Mesenchymal stem cell (in vitro differentiated cells and primary cell): Measurements from ENCODE around the gene CPNE4.

Source experiments
- DNase-seq: peaks from one replicate; pipeline ENCODE4 v3.0.0-alpha.2; 2013
- H2AFZ ChIP-seq: one replicate; pipeline ENCODE4 v1.6.1; 2013; ENCODE audit warnings: low read depth, mild to moderate bottlenecking, control low read depth, inconsistent platforms, low read length, moderate library complexity
- H2AK5ac ChIP-seq: 2 replicates; pipeline ENCODE4 v1.6.1; 2013; ENCODE audit warnings: low read length, moderate library complexity, mild to moderate bottlenecking, inconsistent platforms; ENCODE audit not compliant: severe bottlenecking
- H2BK120ac ChIP-seq: one replicate; pipeline ENCODE4 v1.6.1; 2013; ENCODE audit warnings: low read depth, mild to moderate bottlenecking, inconsistent platforms, low read length, moderate library complexity
- H2BK12ac ChIP-seq, 2 experiments: one replicate each; pipeline ENCODE4 v1.6.1; 2013; ENCODE audit warnings: inconsistent platforms in 2 of 2, low read length in 2 of 2, mild to moderate bottlenecking in 2 of 2, moderate library complexity in 2 of 2, control low read depth in 1 of 2
- H2BK15ac ChIP-seq: one replicate; pipeline ENCODE4 v1.6.1; 2013; ENCODE audit warnings: mild to moderate bottlenecking, low read depth, inconsistent platforms; ENCODE audit not compliant: poor library complexity, severe bottlenecking
- H2BK5ac ChIP-seq: 2 replicates; pipeline ENCODE4 v1.6.1; 2013; ENCODE audit warnings: low read depth, mild to moderate bottlenecking, low read length, control low read depth, inconsistent platforms; ENCODE audit not compliant: poor library complexity, severe bottlenecking
- H3K14ac ChIP-seq, 2 experiments: one replicate each; pipeline ENCODE4 v1.6.1; 2013; ENCODE audit warnings: inconsistent platforms in 2 of 2, low read length in 2 of 2, control low read depth in 1 of 2, mild to moderate bottlenecking in 1 of 2, moderate library complexity in 1 of 2
- H3K18ac ChIP-seq, 2 experiments: one replicate each; pipeline ENCODE4 v1.6.1; 2013; ENCODE audit warnings: inconsistent platforms in 2 of 2, low read length in 2 of 2, control low read depth in 1 of 2, low read depth in 1 of 2, mild to moderate bottlenecking in 1 of 2
- H3K23ac ChIP-seq, 2 experiments: one replicate each; pipeline ENCODE4 v1.6.1; 2013; ENCODE audit warnings: inconsistent platforms in 2 of 2, low read length in 2 of 2, mild to moderate bottlenecking in 2 of 2, moderate library complexity in 2 of 2, control low read depth in 1 of 2
- H3K27ac ChIP-seq: 2 replicates; pipeline ENCODE4 v1.5.1; 2013; ENCODE audit warnings: mild to moderate bottlenecking, moderate library complexity, low read length, control low read depth, inconsistent platforms; ENCODE audit not compliant: poor library complexity, severe bottlenecking
- H3K27me3 ChIP-seq, 2 experiments: 2 replicates each; pipeline versions ENCODE4 v1.6.1 to v1.7.0; 2013; ENCODE audit warnings: low read length in 2 of 2, mild to moderate bottlenecking in 2 of 2, moderate library complexity in 2 of 2, control low read depth in 1 of 2, inconsistent platforms in 1 of 2; ENCODE audit not compliant: control insufficient read depth in 1 of 2, insufficient read depth in 1 of 2
- H3K36me3 ChIP-seq, 2 experiments: 2 replicates each; pipeline versions ENCODE4 v1.6.1 to v1.7.0; 2013; ENCODE audit warnings: low read length in 2 of 2, control low read depth in 1 of 2, inconsistent platforms in 1 of 2, low read depth in 1 of 2, mild to moderate bottlenecking in 1 of 2; ENCODE audit not compliant: insufficient read depth in 2 of 2, control insufficient read depth in 1 of 2
- H3K4ac ChIP-seq, 2 experiments: one replicate each; pipeline ENCODE4 v1.6.1; 2013; ENCODE audit warnings: inconsistent platforms in 2 of 2, low read length in 2 of 2, mild to moderate bottlenecking in 2 of 2, moderate library complexity in 2 of 2, control low read depth in 1 of 2, low read depth in 1 of 2
- H3K4me1 ChIP-seq: 2 replicates; pipeline ENCODE4 v1.6.1; 2013; ENCODE audit warnings: low read depth, low read length, control low read depth; ENCODE audit not compliant: control insufficient read depth, insufficient read depth
- H3K4me2 ChIP-seq: 2 replicates; pipeline ENCODE4 v1.6.1; 2013; ENCODE audit warnings: low read length, mild to moderate bottlenecking, inconsistent platforms; ENCODE audit not compliant: poor library complexity, severe bottlenecking
- H3K4me3 ChIP-seq, 2 experiments: 2 replicates each; pipeline versions ENCODE4 v1.5.1 to v1.7.0; 2013; ENCODE audit warnings: low read length in 2 of 2, mild to moderate bottlenecking in 2 of 2, control low read depth in 1 of 2, low read depth in 1 of 2; ENCODE audit not compliant: insufficient read depth in 1 of 2
- H3K79me1 ChIP-seq: replicated peaks from 2 replicates; pipeline ENCODE4 v1.6.1; 2013; ENCODE audit warnings: mild to moderate bottlenecking, control low read depth, low read length, inconsistent platforms; ENCODE audit not compliant: poor library complexity, severe bottlenecking
- H3K9ac ChIP-seq: 2 replicates; pipeline ENCODE4 v1.7.0; 2013; ENCODE audit warnings: mild to moderate bottlenecking, low read length, moderate library complexity
- H3K9me3 ChIP-seq: 2 replicates; pipeline ENCODE4 v1.7.0; 2013; ENCODE audit warnings: mild to moderate bottlenecking, low read length; ENCODE audit not compliant: control insufficient read depth
- H4K8ac ChIP-seq: one replicate; pipeline ENCODE4 v1.6.1; 2013; ENCODE audit warnings: inconsistent platforms, mild to moderate bottlenecking, low read length, moderate library complexity
- H4K91ac ChIP-seq: one replicate; pipeline ENCODE4 v1.6.1; 2013; ENCODE audit warnings: mild to moderate bottlenecking, low read length, inconsistent platforms
- WGBS: methylation state at CpG from one replicate; pipeline ENCODE4 v1.1.7; 2013; ENCODE audit warnings: mixed read lengths; 5-methylcytosine and 5-hydroxymethylcytosine counted together

The CPNE4 gene

GRCh38 chr3:131831608-131832007 lies 203.2 kb downstream of the CPNE4 start:
- H3K36me3 ChIP-seq = no peaks in the 10 kb centered on the region
- no peak overlapping the region for H3K14ac ChIP-seq
- no peak overlapping the region for H2AFZ ChIP-seq
- H3K9ac ChIP-seq = no peak overlapping the region
- H3K27ac ChIP-seq = no peak overlapping the region
- no peak overlapping the region for H3K4me2 ChIP-seq
- no peak overlapping the region for H2AK5ac ChIP-seq
- H3K4me3 ChIP-seq = no peak overlapping the region
- no peak overlapping the region for H2BK120ac ChIP-seq
- no peak overlapping the region for H3K18ac ChIP-seq
- H4K8ac ChIP-seq = no peak overlapping the region
- H3K9me3 ChIP-seq = no peaks in the 10 kb centered on the region
- no peak for DNase-seq
- H3K23ac ChIP-seq = no peak overlapping the region
- no peak overlapping the region for H2BK15ac ChIP-seq
- H4K91ac ChIP-seq = no peak overlapping the region
- H2BK12ac ChIP-seq = no peak overlapping the region
- H3K4ac ChIP-seq = no peak overlapping the region
- H3K4me1 ChIP-seq = no peaks in the 10 kb centered on the region
- H3K79me1 ChIP-seq = no peaks in the 10 kb centered on the region
- H3K27me3 ChIP-seq = no peaks in the 10 kb centered on the region
- no peak overlapping the region for H2BK5ac ChIP-seq
- 92% methylated on average over 2 of the region's 4 CpGs for WGBS

- DNase-seq = no peak
- no peak overlapping the region for H3K14ac ChIP-seq
- no peak overlapping the region for H3K18ac ChIP-seq
- H3K4me2 ChIP-seq = no peak overlapping the region
- H2BK15ac ChIP-seq = no peak overlapping the region
- no peak overlapping the region for H2BK120ac ChIP-seq
- H3K9me3 ChIP-seq = no peaks in the 10 kb centered on the region
- 84% methylated on average over 3 of the region's 3 CpGs for WGBS
- H3K79me1 ChIP-seq = no peaks in the 10 kb centered on the region
- H3K4me1 ChIP-seq = no peaks in the 10 kb centered on the region
- H3K4me3 ChIP-seq = no peak overlapping the region
- no peaks in the 10 kb centered on the region for H3K27me3 ChIP-seq
- no peak overlapping the region for H2AK5ac ChIP-seq
- H4K91ac ChIP-seq = no peak overlapping the region
- no peak overlapping the region for H3K23ac ChIP-seq
- H2BK12ac ChIP-seq = no peak overlapping the region
- no peak overlapping the region for H2AFZ ChIP-seq
- no peak overlapping the region for H4K8ac ChIP-seq
- no peak overlapping the region for H3K27ac ChIP-seq
- no peak overlapping the region for H2BK5ac ChIP-seq
- no peak overlapping the region for H3K4ac ChIP-seq
- no peak overlapping the region for H3K9ac ChIP-seq
- no peaks in the 10 kb centered on the region for H3K36me3 ChIP-seq
Measured at GRCh38 chr3:131821191-131821762, 213.5 kb downstream of the CPNE4 start.

GRCh38 chr3:131819381-131820055 lies 215.3 kb downstream of the CPNE4 start:
- Histone ChIP-seq H2BK12ac (no peak overlapping the region), H3K36me3 (no peaks in the 10 kb centered on the region), H3K18ac (no peak overlapping the region), H3K27me3 (no peaks in the 10 kb centered on the region), H3K27ac (no peak overlapping the region), H3K4me1 (no peaks in the 10 kb centered on the region), H3K4me3 (no peak overlapping the region), H2AK5ac (no peak overlapping the region), H3K4ac (no peak overlapping the region), H4K91ac (no peak overlapping the region), H3K79me1 (no peaks in the 10 kb centered on the region), H3K23ac (no peak overlapping the region), H3K9ac (no peak overlapping the region), H2BK5ac (no peak overlapping the region), H4K8ac (no peak overlapping the region), H2BK120ac (no peak overlapping the region), H2AFZ (no peak overlapping the region), H3K14ac (no peak overlapping the region), H2BK15ac (no peak overlapping the region), H3K4me2 (no peak overlapping the region), H3K9me3 (no peaks in the 10 kb centered on the region)
- no peak for DNase-seq
- no CpG with 5 or more reads among the region's 5 CpGs for WGBS

GRCh38 chr3:131812433-131812832 lies 222.4 kb downstream of the CPNE4 start:
- Histone ChIP-seq H3K4me3 (no peak overlapping the region), H3K18ac (no peak overlapping the region), H3K4me2 (no peak overlapping the region), H3K9me3 (no peaks in the 10 kb centered on the region), H2AFZ (no peak overlapping the region), H2BK12ac (no peak overlapping the region), H3K79me1 (no peaks in the 10 kb centered on the region), H2BK5ac (no peak overlapping the region), H3K27me3 (no peaks in the 10 kb centered on the region), H3K4ac (no peak overlapping the region), H3K36me3 (no peaks in the 10 kb centered on the region), H3K14ac (no peak overlapping the region), H2BK15ac (no peak overlapping the region), H4K91ac (no peak overlapping the region), H2BK120ac (no peak overlapping the region), H3K4me1 (no peaks in the 10 kb centered on the region), H3K27ac (no peak overlapping the region), H4K8ac (no peak overlapping the region), H3K23ac (no peak overlapping the region), H2AK5ac (no peak overlapping the region), H3K9ac (no peak overlapping the region)
- WGBS = 73% methylated on average over 1 of the region's 1 CpG
- DNase-seq = no peak
